HG02588 (cell line): ENCODE measurements around the gene PFKFB1.

Experiments used
- ATAC-seq: cut with Tn5 transposase; IDR thresholded peaks from one replicate; pipeline ENCODE4 v1.9.1; 2021; ENCODE audit warnings: mild to moderate bottlenecking, moderate library complexity; ENCODE audit not compliant: unreplicated experiment

Gene PFKFB1

DNA sequence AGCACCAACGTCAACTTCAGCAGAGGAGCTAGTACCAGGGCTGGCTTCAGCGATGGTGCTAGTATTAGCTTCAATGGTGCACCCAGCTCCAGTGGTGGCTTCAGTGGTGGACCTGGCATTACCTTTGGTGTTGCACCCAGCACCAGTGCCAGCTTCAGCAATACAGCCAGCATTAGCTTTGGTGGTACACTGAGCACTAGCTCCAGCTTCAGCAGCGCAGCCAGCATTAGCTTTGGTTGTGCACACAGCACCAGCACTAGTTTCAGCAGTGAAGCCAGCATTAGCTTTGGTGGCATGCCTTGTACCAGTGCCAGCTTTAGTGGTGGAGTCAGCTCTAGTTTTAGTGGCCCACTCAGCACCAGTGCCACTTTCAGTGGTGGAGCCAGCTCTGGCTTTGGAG, 65.1 kb downstream of the PFKFB1 start:
- ATAC-seq = no peak

DNA sequence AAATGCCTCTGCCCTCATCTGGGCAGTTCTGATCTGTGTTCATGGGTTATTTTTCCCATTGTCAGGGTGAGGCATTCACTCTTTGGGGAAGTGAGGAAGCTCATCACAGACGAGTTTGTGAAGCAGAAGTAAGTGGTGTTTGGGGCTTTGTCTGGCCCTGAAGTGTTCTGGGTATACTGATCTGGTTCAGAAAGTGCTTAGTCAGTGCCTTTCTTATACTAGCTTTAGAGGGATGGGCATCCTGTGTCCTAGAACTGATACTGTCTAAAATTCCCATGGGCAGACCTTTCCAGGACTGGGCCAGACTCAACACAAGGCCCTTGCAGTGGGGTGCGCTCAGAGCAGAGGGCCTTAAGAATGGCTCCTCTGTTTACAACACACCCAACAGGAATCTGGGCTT, 67.0 kb downstream of the PFKFB1 start:
- ATAC-seq = no peak

- no peak for ATAC-seq
These were observed 70.6 kb downstream of the PFKFB1 start for GRCh38 chrX:54923376-54923775.

DNA sequence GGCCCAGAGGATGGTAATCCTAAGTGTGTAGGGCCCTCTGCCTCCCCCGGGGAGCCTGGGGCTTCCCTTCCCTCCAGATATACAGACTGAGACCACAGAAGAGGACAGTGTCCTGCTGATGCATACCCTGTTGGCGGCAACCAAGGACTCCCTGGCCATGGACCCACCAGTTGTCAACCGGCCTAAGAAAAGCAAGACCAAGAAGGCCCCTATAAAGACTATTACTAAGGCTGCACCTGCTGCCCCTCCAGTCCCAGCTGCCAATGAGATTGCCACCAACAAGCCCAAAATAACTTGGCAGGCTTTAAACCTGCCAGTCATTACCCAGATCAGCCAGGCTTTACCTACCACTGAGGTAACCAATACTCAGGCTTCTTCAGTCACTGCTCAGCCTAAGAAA, 71.4 kb downstream of the PFKFB1 start:
- no peak for ATAC-seq

DNA sequence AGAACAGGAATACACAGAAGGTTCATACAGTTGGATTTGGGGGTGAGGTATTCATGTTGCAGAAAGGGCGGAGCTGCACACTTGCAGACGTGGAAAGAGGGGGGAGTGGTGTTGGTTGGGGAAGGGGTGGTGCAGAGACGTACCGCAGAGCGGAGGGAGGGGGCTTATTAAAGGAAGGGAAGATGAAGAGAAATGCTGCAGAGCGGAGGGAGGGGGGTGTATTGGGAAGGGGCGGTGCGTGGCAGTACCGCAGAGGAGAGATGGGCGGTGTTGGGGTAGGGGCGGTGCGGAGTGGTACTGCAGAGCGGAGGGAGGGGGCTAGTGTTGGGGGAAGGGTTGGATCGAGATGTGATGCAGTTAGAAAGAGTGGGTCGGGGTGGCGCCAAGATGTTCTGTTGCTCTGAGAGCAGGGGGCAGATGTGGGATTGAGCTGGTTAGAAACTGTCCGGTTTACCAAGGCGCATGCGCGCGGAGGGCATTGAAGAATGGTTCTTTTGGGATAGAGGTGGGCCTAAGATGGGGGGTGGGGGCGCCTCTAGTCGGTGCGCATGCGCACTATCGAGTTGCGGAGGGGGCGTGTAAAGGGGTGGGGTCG, 72.5 kb downstream of the PFKFB1 start:
- no peak for ATAC-seq

DNA sequence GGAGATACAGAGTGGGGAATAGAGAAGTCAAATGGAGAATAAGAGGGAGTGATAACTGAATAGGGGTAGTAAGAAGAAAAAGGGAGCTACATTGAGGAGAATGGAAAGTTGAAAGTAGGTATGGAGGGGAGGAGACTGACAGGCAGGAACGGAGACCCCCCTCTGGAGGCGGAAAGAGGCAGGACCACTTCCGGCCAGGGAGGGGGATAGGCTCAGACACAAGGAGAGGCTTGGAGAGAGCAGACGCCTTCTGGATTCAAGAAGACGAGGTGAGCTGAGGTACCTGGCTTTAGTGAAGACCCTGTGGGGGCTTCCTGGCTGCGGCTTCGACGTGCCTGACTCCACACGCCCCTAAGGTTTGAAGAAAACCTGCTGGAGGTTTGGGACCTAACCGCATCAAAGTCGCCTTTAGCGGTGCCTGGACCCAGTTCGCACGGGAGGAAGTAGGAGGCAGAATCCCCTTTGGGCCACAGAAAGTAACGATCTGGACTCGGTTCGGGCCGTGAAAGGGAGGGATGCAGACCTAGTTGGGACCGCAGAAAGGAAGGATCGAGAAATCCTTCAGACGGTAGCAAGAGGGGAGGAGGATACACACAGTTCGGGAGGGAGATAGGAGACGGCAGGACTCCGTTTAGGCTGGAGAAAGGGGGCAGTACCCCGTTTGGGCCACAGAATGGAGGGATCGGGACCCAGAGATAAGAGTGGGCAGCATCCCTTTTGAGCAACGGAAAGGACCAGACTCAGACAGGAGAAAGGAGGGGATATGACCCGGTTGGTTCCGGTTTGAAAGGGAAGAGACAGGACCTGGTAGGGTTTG, 73.2 kb downstream of the PFKFB1 start, which contains the start of gene TRO:
Gene TRO, plus strand, starts transcription at position 215 of the 817 bp plus-strand sequence. CDS start 1,423 bp downstream, outside the sequence.
- no peak for ATAC-seq

- ATAC-seq = no peak
These were observed 84.0 kb downstream of the PFKFB1 start for GRCh38 chrX:54909941-54910340.

DNA sequence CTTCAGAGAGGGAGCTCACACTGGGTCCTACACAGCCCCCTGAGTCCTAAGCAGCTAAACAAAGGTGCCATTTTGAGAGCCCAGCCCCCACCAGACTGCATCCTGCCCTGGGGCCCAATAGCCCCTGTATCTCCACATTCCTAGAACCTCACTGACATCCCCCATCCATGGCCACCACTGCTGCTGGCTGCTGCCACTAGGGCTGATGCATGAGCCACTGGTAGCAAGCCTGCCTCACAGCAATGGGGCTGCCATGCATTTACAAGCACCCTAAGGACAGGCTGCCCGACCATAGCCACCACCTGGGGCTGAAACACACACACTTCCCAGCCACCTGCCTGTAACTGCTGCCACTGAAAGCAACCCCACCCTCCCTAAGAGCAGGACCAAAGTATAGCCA, 99.8 kb downstream of the PFKFB1 start:
- ATAC-seq = no peak

DNA sequence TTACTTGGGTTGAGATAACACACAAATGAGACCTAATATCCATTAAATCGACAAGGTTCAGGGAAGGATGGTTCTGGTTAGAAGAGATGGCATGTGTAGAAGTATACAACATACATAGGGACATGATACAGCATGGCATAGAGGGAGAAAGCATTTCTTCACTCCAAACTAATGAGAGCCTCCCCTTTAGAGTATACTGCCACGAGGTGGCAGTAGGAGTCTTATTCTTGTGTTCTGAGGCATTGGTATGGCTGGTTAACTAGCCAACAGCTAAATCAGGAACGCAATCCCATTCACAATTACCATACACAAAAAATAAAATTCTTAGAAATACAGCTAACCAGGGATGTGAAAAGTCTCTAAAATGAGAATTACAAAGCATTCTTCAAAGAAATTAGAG, 102.4 kb downstream of the PFKFB1 start:
- ATAC-seq = no peak

DNA sequence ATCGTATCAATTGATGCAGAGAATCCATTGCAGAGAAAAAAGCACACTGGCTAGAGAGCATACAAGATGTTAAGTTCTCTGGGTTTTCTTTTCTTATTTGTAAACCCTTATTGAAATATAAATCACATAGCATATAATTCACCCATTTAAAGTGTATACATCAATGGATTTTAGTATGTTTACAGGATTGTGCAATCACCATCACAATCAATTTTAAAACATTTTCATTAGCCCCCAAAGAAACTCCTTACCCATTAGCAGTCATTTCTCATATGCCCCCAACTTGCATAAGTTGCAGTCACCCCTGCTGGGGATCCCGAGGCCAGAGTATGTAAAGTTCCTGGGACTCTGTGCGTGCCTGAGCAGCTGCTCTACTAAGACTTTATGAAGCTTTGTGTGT, 108.2 kb downstream of the PFKFB1 start:
- ATAC-seq = no peak
